ENCODE data around the gene SFI1. TPM values are rescaled to one million over a fixed set of nuclear protein-coding genes. Genes with fewer than 3 reads are reported as not detected.

SFI1 gene
- total RNA-seq, 1 experiment from 2014 or later = 53.1 TPM

- CTCF ChIA-PET = interaction anchor here (1.0 kb wide), 1 partner anchor 316 kb away, joined by 4 read pairs; no protein-coding TSS in a partner anchor
Observed at GRCh38 chr22:31654408-31654807, 158.1 kb downstream of the SFI1 start.

More at GRCh38 chr22:31654408-31654807, 158.1 kb downstream of the SFI1 start:
- no peaks in the 10 kb centered on the region for H3K27me3 ChIP-seq (ENCODE audit: insufficient read depth, low read length)
- no peak overlapping the region for H3K27ac ChIP-seq (ENCODE audit: low read depth, low read length)
- H3K79me2 ChIP-seq (ENCODE audit: insufficient read depth, low read length) = peaks cover 98% of the 10 kb centered on the region
- no peak for ATAC-seq
- DNase-seq (ENCODE audit: low read depth, low spot score) = no peak
- TF ChIP-seq POLR2A (IDR thresholded peaks at IDR 0.05; ENCODE audit: borderline replicate concordance, extremely low read depth, insufficient read depth, insufficient read length) = no peak
- TF ChIP-seq MAX (IDR thresholded peaks at IDR 0.05) = no peak
- TF ChIP-seq CEBPB (IDR thresholded peaks at IDR 0.05; ENCODE audit: low read depth) = no peak
- TF ChIP-seq CTCF (IDR thresholded peaks at IDR 0.05 in 2 of 3, conservative IDR thresholded peaks at IDR 0.05 in 1 of 3; ENCODE audit: borderline replicate concordance in 1 of 3, insufficient read depth in 1 of 3, low read depth in 2 of 3, low read length in 2 of 3) = no peak
- TF ChIP-seq CBX3 (IDR thresholded peaks at IDR 0.05; ENCODE audit: low read depth) = no peak
- TF ChIP-seq ZNF274 (IDR thresholded peaks at IDR 0.05; ENCODE audit: low read depth, low read length) = no peak
- TF ChIP-seq EZH2phosphoT487 (IDR thresholded peaks at IDR 0.05; ENCODE audit: borderline replicate concordance) = no peak
- no peak for TF ChIP-seq SP1 (IDR thresholded peaks at IDR 0.05; ENCODE audit: low read depth)
- no peak for TF ChIP-seq ATF3 (IDR thresholded peaks at IDR 0.05)
- no peak for TF ChIP-seq REST (IDR thresholded peaks at IDR 0.05; ENCODE audit: low read depth)
- TF ChIP-seq POLR2AphosphoS5 (IDR thresholded peaks at IDR 0.05; ENCODE audit: low read depth, low read length) = no peak
- TF ChIP-seq EGR1 (IDR thresholded peaks at IDR 0.05; ENCODE audit: low read depth) = no peak
- no peak for TF ChIP-seq YY1 (IDR thresholded peaks at IDR 0.05; ENCODE audit: extremely low read depth, insufficient replicate concordance, low read depth, low read length)
- TF ChIP-seq FOSL1 (IDR thresholded peaks at IDR 0.05; ENCODE audit: low read depth) = no peak
- TF ChIP-seq RAD21 (IDR thresholded peaks at IDR 0.05; ENCODE audit: low read depth) = no peak
- no peak for TF ChIP-seq ZBTB33 (IDR thresholded peaks at IDR 0.05; ENCODE audit: extremely low read depth, insufficient replicate concordance, low read length)
- no peak for TF ChIP-seq ZFX (IDR thresholded peaks at IDR 0.05)
- no peak for TF ChIP-seq SRF (IDR thresholded peaks at IDR 0.05; ENCODE audit: low read depth)
- no peak for TF ChIP-seq SIN3A (IDR thresholded peaks at IDR 0.05; ENCODE audit: low read depth)
- H2AFZ ChIP-seq (ENCODE audit: low read depth, low read length, poor library complexity, severe bottlenecking) = no peak overlapping the region
- POLR2A ChIA-PET = interaction anchor here (0.7 kb wide), 1 partner anchor 8 kb away, joined by 4 read pairs; the partner anchor contains the start of gene PISD
- H3K4me3 ChIP-seq (replicated peaks in 1 of 2; ENCODE audit: low read depth in 1 of 2, low read length in 2 of 2) = no peak overlapping the region
- H3K36me3 ChIP-seq (ENCODE audit: control insufficient read depth in 1 of 2, insufficient read depth in 2 of 2, low read length in 2 of 2) = peaks cover 0 to 4% of the 10 kb centered on the region in 2 experiments; a peak in 1 of 4 replicates
- no peak overlapping the region for H3K4me2 ChIP-seq (ENCODE audit: low read length)
- no peaks in the 10 kb centered on the region for H3K9me2 ChIP-seq (ENCODE audit: insufficient read depth)
- intact Hi-C loops (cut with micrococcal nuclease) = no loop called here
- H3K4me1 ChIP-seq (ENCODE audit: control insufficient read depth in 1 of 2, insufficient read depth in 2 of 2, low read length in 2 of 2) = peaks cover 10 to 54% of the 10 kb centered on the region in 2 experiments
- H3K9ac ChIP-seq (ENCODE audit: low read length) = no peak overlapping the region
- H4K20me1 ChIP-seq (ENCODE audit: insufficient read depth) = peaks cover 4% of the 10 kb centered on the region; the same call in 1 of the 2 replicates
- no TSS peak for BruUV-seq (replicated peaks)
- RAD21 ChIA-PET (ENCODE audit: low non-redundant PET in 1 of 2, low total read pairs in 2 of 2, uncharacterized antibody in 2 of 2, unreplicated experiment in 2 of 2) = no interaction called here
- H3K9me3 ChIP-seq (ENCODE audit: control insufficient read depth in 1 of 2, insufficient read depth in 1 of 2, low read depth in 1 of 2, low read length in 2 of 2) = no peaks in the 10 kb centered on the region

All from HCT116 (cell line).